T-helper 17 cell (primary cell): ENCODE data around the gene OPA1. TPM values are rescaled to one million over a fixed set of nuclear protein-coding genes. Genes with fewer than 3 reads are reported as not detected.

Experiments
- ATAC-seq: fragments of 150-1000 bp; cut with Tn5 transposase; 2 replicates; pipeline ENCODE4 v1.10.0; 2021; ENCODE audit warnings: mild to moderate bottlenecking, moderate library complexity
- DNase-seq, 3 donors: peaks; one replicate each; pipeline versions ENCODE4 v3.0.0 to v3.0.0-alpha.2; 2020 to 2021
- H3K9me3 ChIP-seq: one replicate; pipeline ENCODE4 v1.7.0; 2013; ENCODE audit warnings: low read length, mild to moderate bottlenecking; ENCODE audit not compliant: control insufficient read depth, poor library complexity, severe bottlenecking
- H3K27ac Mint-ChIP-seq: one replicate; pipeline ENCODE4 v1.8.0; 2022; ENCODE audit warnings: mild to moderate bottlenecking, moderate library complexity, mixed read lengths
- H3K27me3 Mint-ChIP-seq: one replicate; pipeline ENCODE4 v1.8.0; 2022; ENCODE audit warnings: mixed read lengths
- H3K36me3 Mint-ChIP-seq: one replicate; pipeline ENCODE4 v1.8.0; 2022; ENCODE audit warnings: low read depth, mixed read lengths
- H3K4me1 Mint-ChIP-seq: one replicate; pipeline ENCODE4 v1.8.0; 2022; ENCODE audit warnings: mild to moderate bottlenecking, mixed read lengths
- H3K4me3 Mint-ChIP-seq: one replicate; pipeline ENCODE4 v1.8.0; 2022; ENCODE audit warnings: mild to moderate bottlenecking, moderate library complexity, mixed read lengths
- total RNA-seq, 4 donors: library from RNA in 2 of 4; stranded (reverse) in 2 of 4; gene quantifications; one replicate each; pipeline ENCODE4 v1.2.3 and lab custom pipeline; 2022 to 2026

OPA1 gene
- total RNA-seq, 2 donors from 2014 or later, result 49.3 to 58.9 TPM

DNA sequence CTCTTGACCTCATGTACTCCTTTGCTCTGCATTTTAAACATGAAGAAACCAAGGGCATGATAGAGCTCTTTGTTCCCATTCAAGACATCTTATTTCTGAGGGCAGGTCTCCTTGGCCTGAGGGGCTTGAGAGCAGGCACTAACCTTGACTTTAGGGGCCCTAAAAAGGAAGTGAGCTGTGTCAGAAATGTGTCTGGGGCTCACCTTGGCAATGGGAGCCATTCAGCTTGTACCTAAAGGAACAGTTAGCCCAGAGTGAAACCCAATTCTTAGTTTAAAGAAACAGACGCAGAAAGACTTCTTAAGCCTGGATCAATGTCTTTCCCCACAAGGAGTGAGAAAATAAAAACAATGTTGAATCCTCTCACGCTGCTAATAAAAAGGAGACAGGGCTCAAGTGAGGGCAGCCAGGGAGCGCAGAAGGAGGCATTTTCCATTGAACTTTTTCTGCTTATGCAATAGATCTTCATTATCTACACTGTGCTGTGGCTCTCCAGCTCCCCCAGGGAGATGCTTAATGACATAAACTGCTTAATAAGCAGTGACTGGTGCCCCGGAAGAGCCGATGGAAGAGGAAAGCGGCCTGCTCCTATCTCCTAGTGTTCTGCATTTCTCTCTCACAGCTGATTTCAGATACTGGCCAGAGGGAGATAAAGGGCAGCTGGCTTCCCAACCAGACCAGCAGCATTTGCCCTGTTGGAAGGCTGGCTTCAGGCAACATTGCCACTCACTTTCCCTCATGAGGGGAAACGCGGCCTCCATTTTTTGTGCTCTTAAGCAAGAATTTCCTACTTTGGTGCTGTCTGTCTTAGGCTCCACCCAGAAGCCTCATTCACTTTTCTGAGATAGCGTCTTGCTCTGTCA is 152.0 kb downstream of the OPA1 start:
- DNase-seq (no peak), ATAC-seq (no peak)
- no peak overlapping the region for H3K27ac Mint-ChIP-seq
- H3K36me3 Mint-ChIP-seq, result peaks cover 6% of the 10 kb centered on the region
- peaks cover 29% of the 10 kb centered on the region for H3K27me3 Mint-ChIP-seq
- no peak overlapping the region for H3K4me3 Mint-ChIP-seq
- no peaks in the 10 kb centered on the region for H3K9me3 ChIP-seq
- peaks cover 6% of the 10 kb centered on the region for H3K4me1 Mint-ChIP-seq

GRCh38 chr3:193746832-193747231 is 153.8 kb downstream of the OPA1 start:
- H3K27me3 Mint-ChIP-seq, result peaks cover 29% of the 10 kb centered on the region
- DNase-seq (no peak), ATAC-seq (no peak)
- H3K9me3 ChIP-seq, result no peaks in the 10 kb centered on the region
- peaks cover 6% of the 10 kb centered on the region for H3K4me1 Mint-ChIP-seq
- no peak overlapping the region for H3K4me3 Mint-ChIP-seq
- H3K27ac Mint-ChIP-seq, result no peak overlapping the region
- peaks cover 6% of the 10 kb centered on the region for H3K36me3 Mint-ChIP-seq

Other genes with a start within 250 kb of the OPA1 start
- not detected for gene ATP13A5, start 214.5 kb upstream of the OPA1 start, total RNA-seq
- gene ATP13A4, start 38.3 kb upstream of the OPA1 start, total RNA-seq, result 1 to 10 TPM; 1.2 to 3.5 TPM